HG02970 (cell line): Measurements from ENCODE around the gene CPED1.
"Not testable (repeated sequence)": the region's sequence is repeated elsewhere in the genome, so short reads cannot be mapped to it uniquely, and the experiment has no call there.

Experiments
- ATAC-seq: cut with Tn5 transposase; IDR thresholded peaks from one replicate; pipeline ENCODE4 v1.9.1; 2021; ENCODE audit warnings: mild to moderate bottlenecking, moderate library complexity, moderate number of reproducible peaks; ENCODE audit not compliant: unreplicated experiment, low FRiP score

The CPED1 gene

GRCh38 chr7:121202125-121202524 is 213.6 kb downstream of the CPED1 start:
- ATAC-seq: no peak

GRCh38 chr7:121202834-121203233 is 214.3 kb downstream of the CPED1 start:
- ATAC-seq: no peak

DNA sequence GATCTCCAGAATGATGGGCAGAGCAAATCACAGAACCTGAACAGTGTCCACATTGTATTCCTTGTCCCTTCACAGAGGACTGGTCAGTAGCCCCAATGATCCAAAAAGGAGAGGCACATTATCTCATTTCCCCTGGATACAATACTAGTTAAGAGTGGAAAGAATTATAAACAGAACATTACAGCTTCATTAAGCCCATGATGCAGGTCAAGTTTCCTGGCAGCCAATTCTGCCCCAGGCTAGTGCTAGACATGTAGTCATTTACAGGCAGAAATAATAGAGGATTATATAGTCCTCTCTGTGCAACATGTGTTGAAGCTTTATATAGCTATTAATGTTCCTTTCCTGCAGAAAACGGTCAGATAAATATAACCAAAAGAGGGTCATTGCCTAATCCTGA is 216.0 kb downstream of the CPED1 start:
- no peak for ATAC-seq

DNA sequence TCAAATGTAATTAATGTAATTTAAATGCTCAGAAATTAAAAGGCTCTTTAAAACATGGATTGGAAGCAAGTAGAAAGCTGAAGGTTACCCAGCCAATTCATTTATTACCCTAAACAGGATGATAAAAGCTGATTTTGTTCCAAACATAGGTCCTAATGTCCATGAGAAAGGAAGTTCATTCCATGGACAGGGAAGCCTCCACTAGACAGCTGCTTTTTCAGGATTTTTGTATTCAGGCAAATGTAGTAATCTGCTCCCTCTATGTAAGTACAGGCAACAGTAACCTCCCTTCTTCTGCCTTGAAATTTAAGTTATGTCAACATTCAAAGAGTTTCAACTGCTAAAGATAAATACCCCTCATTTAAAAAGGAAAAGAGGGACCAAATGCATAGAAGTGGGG is 217.3 kb downstream of the CPED1 start:
- no peak for ATAC-seq

DNA sequence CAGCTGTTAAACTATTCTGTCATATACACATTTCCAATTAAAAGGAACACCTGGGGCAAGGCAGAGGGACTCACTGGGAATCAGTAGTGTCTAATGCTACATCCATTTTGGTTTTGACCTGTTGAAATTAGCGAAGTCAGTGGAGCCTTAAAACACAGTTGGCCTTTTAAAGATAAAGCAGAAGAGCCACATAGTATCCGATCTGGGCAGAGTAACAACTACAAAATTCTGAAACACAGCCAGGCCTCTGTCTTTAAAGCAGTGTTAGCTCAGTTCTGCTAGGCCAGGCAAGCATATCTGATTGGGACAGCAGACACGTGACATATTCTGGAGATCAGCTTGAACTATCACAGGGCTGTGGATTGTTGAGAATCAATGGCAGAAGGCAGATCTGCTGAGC is 222.7 kb downstream of the CPED1 start:
- no peak for ATAC-seq

GRCh38 chr7:121212036-121212435 is 223.5 kb downstream of the CPED1 start:
- no peak for ATAC-seq

- no peak for ATAC-seq
Measured at GRCh38 chr7:121214657-121215056, 226.1 kb downstream of the CPED1 start.

DNA sequence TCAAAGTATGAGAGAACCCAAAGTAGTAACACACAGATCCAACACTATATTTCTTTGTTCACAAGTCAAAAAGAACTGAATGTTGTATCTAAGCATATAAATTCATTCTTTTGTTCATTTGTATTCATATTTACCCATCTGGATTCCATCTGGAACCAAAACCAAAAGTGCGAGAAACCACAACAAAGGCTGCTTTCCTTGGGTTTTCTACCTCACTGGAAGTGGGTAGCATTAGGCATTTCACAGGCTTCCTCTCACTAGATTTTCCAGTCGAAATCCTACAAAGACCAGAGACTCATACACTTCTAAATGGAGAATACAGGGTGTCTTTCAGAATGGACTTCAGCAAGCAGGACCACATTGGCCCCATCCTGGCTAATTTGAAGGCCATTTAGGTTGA is 230.5 kb downstream of the CPED1 start:
- ATAC-seq: no peak

- ATAC-seq: not testable (repeated sequence)
Measured at GRCh38 chr7:121221108-121221507, 232.6 kb downstream of the CPED1 start.

GRCh38 chr7:121228779-121229178 is 240.3 kb downstream of the CPED1 start:
- ATAC-seq: no peak

GRCh38 chr7:121235201-121235600 is 246.7 kb downstream of the CPED1 start:
- ATAC-seq: no peak

- ATAC-seq: no peak
Measured at GRCh38 chr7:121237601-121238000, 249.1 kb downstream of the CPED1 start.

- no peak for ATAC-seq
Measured at GRCh38 chr7:121244120-121244870, 255.8 kb downstream of the CPED1 start.

- ATAC-seq: not testable (repeated sequence)
Measured at GRCh38 chr7:121251367-121251766, 262.9 kb downstream of the CPED1 start.

DNA sequence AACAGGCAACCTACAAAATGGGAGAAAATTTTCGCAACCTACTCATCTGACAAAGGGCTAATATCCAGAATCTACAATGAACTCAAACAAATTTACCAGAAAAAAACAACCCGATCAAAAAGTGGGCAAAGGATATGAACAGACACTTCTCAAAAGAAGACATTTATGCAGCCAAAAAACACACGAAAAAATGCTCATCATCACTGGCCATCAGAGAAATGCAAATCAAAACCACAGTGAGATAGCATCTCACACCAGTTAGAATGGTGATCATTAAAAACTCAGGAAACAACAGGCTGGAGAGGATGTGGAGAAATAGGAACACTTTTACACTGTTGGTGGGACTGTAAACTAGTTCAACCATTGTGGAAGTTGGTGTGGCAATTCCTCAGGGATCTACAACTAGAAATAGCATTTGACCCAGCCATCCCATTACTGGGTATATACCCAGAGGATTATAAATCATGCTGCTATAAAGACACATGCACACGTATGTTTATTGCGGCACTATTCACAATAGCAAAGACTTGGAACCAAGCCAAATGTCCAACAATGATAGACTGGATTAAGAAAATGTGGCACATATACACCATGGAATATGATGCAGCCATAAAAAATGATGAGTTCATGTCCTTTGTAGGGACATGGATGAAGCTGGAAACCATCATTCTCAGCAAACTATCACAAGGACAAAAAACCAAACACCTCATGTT is 264.2 kb downstream of the CPED1 start:
- not testable (repeated sequence) for ATAC-seq

- ATAC-seq: no peak
Measured at GRCh38 chr7:121259826-121260225, 271.3 kb downstream of the CPED1 start.

DNA sequence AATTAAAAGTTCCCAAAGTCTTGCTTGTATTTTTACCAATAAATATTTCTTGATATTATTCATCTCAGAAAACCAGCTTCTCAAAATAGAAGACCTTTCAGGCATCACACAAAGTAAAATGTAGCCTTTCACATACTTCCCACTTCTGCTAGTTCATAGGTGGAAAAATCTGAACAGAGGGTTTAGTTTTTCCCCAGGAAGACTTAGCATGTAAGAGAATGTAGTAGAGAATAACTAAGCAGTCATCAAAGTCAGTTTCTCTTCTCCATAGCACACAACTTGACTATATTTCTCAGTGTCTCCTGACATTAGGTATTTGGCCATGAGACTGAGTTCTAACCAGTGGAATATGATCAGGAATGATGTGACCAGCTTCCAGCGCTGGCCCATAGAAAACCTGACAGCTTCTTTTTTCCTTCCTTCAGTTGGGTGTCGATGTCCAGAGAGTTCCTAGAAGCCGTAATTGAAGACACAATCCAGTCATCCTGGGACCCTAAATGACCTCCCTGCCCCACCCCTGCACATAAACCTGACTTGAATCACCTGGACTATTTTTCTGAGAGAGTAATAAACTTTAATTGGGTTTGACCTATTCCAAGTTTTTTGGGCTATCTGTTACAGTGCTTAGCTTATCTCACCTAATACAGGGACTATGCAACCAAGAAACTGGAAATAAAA is 272.8 kb downstream of the CPED1 start:
- ATAC-seq: no peak

DNA sequence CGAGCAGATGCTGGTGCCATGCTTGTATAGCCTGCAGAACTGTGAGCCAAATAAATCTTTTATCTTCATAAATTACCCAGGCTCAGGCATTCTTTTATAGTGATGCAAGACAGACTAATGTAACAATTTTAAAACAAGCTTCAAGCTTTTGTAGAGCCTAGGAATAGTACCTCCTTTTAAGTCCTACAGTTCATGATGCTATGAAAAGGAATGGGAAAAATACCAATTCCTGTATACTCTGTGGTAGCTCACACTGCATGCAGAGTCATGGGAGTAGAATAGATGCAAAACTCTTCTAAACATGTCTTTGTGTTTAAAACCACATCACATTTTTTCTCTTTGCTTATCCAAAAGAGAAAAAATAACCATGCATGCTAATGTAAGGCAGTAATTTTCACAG is 273.7 kb downstream of the CPED1 start:
- no peak for ATAC-seq

- no peak for ATAC-seq
Measured at GRCh38 chr7:121262969-121263368, 274.5 kb downstream of the CPED1 start.

- no peak for ATAC-seq
Measured at GRCh38 chr7:121266307-121266894, 277.9 kb downstream of the CPED1 start.

DNA sequence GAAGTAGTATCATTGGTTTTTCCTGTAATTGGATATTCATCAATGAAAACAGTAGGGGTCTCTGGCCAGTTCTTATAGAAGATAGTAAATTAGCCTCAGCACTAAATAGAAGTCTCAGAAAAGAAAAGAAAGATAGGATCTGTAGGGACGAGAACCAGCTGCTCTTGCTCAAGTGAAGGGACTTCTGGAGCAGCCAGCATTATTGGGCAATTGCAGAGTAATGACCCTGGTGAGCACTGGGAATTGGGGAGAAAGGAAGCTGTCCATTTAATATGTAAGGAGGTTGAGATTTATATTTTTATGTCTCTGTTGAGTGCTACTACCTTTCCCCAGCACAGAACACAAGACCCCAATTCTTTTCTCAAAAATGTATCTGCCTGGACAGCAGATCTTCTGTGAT is 279.1 kb downstream of the CPED1 start:
- no peak for ATAC-seq
